ENCODE measurements around the gene NBEAL1.
"Not testable (repeated sequence)": the region's sequence is repeated elsewhere in the genome, so short reads cannot be mapped to it uniquely, and the experiment has no call there.

NBEAL1 gene

GRCh38 chr2:203043226-203043625, 28.6 kb downstream of the NBEAL1 start:
- Histone ChIP-seq H3K4me3 (ENCODE audit: low read length) (no peak overlapping the region), H3K4me1 (ENCODE audit: control insufficient read depth, insufficient read depth, low read length) (no peaks in the 10 kb centered on the region), H3K27ac (ENCODE audit: low read depth, low read length) (no peak overlapping the region), H3K36me3 (ENCODE audit: control insufficient read depth, insufficient read depth, low read length) (no peaks in the 10 kb centered on the region), H3K27me3 (ENCODE audit: control insufficient read depth, insufficient read depth, low read length) (no peaks in the 10 kb centered on the region), H3K9ac (ENCODE audit: low read length) (no peak overlapping the region)

- no peak overlapping the region for H3K27ac ChIP-seq (ENCODE audit: low read depth, low read length)
- no peaks in the 10 kb centered on the region for H3K36me3 ChIP-seq (ENCODE audit: control insufficient read depth, insufficient read depth, low read length)
Measured at GRCh38 chr2:203045867-203046266, 31.2 kb downstream of the NBEAL1 start.

GRCh38 chr2:203052539-203052938, 37.9 kb downstream of the NBEAL1 start:
- Histone ChIP-seq H3K27me3 (ENCODE audit: control insufficient read depth, insufficient read depth, low read length) (no peaks in the 10 kb centered on the region), H3K4me3 (ENCODE audit: low read length) (no peak overlapping the region), H3K9ac (ENCODE audit: low read length) (no peak overlapping the region), H3K27ac (ENCODE audit: low read depth, low read length) (no peak overlapping the region), H3K4me1 (ENCODE audit: control insufficient read depth, insufficient read depth, low read length) (no peaks in the 10 kb centered on the region), H3K36me3 (ENCODE audit: control insufficient read depth, insufficient read depth, low read length) (peaks cover 4% of the 10 kb centered on the region)

More at GRCh38 chr2:203045867-203046266, 31.2 kb downstream of the NBEAL1 start:
- Histone ChIP-seq H3K27me3 (ENCODE audit: control insufficient read depth, insufficient read depth, low read length) (no peaks in the 10 kb centered on the region), H3K4me1 (ENCODE audit: control insufficient read depth, insufficient read depth, low read length) (no peaks in the 10 kb centered on the region), H3K9ac (ENCODE audit: low read length) (no peak overlapping the region), H3K4me3 (ENCODE audit: low read length) (no peak overlapping the region)

- peaks cover 9% of the 10 kb centered on the region for H3K36me3 ChIP-seq (ENCODE audit: control insufficient read depth, insufficient read depth, low read length)
- no peaks in the 10 kb centered on the region for H3K27me3 ChIP-seq (ENCODE audit: control insufficient read depth, insufficient read depth, low read length)
- H3K9ac ChIP-seq (ENCODE audit: low read length): no peak overlapping the region
- no peaks in the 10 kb centered on the region for H3K4me1 ChIP-seq (ENCODE audit: control insufficient read depth, insufficient read depth, low read length)
- H3K27ac ChIP-seq (ENCODE audit: low read depth, low read length): no peak overlapping the region
- no peak overlapping the region for H3K4me3 ChIP-seq (ENCODE audit: low read length)
Measured at GRCh38 chr2:203059567-203060240, 45.0 kb downstream of the NBEAL1 start.

- Histone ChIP-seq H3K27me3 (ENCODE audit: control insufficient read depth, insufficient read depth, low read length) (no peaks in the 10 kb centered on the region), H3K27ac (ENCODE audit: low read depth, low read length) (no peak overlapping the region), H3K4me3 (ENCODE audit: low read length) (no peak overlapping the region), H3K9ac (ENCODE audit: low read length) (no peak overlapping the region), H3K36me3 (ENCODE audit: control insufficient read depth, insufficient read depth, low read length) (peaks cover 9% of the 10 kb centered on the region), H3K4me1 (ENCODE audit: control insufficient read depth, insufficient read depth, low read length) (no peaks in the 10 kb centered on the region)
Measured at GRCh38 chr2:203061346-203061745, 46.7 kb downstream of the NBEAL1 start.

GRCh38 chr2:203062126-203062525, 47.5 kb downstream of the NBEAL1 start:
- no peak overlapping the region for H3K4me3 ChIP-seq (ENCODE audit: low read length)
- peaks cover 9% of the 10 kb centered on the region for H3K36me3 ChIP-seq (ENCODE audit: control insufficient read depth, insufficient read depth, low read length)
- H3K27ac ChIP-seq (ENCODE audit: low read depth, low read length): no peak overlapping the region
- no peaks in the 10 kb centered on the region for H3K4me1 ChIP-seq (ENCODE audit: control insufficient read depth, insufficient read depth, low read length)
- H3K27me3 ChIP-seq (ENCODE audit: control insufficient read depth, insufficient read depth, low read length): no peaks in the 10 kb centered on the region
- H3K9ac ChIP-seq (ENCODE audit: low read length): no peak overlapping the region

- not testable (repeated sequence) for H3K9ac ChIP-seq (ENCODE audit: low read length); H3K4me1 ChIP-seq (ENCODE audit: control insufficient read depth, insufficient read depth, low read length); H3K36me3 ChIP-seq (ENCODE audit: control insufficient read depth, insufficient read depth, low read length); H3K4me3 ChIP-seq (ENCODE audit: low read length); H3K27me3 ChIP-seq (ENCODE audit: control insufficient read depth, insufficient read depth, low read length); H3K27ac ChIP-seq (ENCODE audit: low read depth, low read length)
Measured at GRCh38 chr2:203066519-203067091, 51.9 kb downstream of the NBEAL1 start.

GRCh38 chr2:203070701-203071100, 56.0 kb downstream of the NBEAL1 start:
- no peak overlapping the region for H3K9ac ChIP-seq (ENCODE audit: low read length)
- no peak overlapping the region for H3K27ac ChIP-seq (ENCODE audit: low read depth, low read length)
- H3K27me3 ChIP-seq (ENCODE audit: control insufficient read depth, insufficient read depth, low read length): no peaks in the 10 kb centered on the region
- peaks cover 4% of the 10 kb centered on the region for H3K36me3 ChIP-seq (ENCODE audit: control insufficient read depth, insufficient read depth, low read length)
- H3K4me3 ChIP-seq (ENCODE audit: low read length): no peak overlapping the region
- H3K4me1 ChIP-seq (ENCODE audit: control insufficient read depth, insufficient read depth, low read length): no peaks in the 10 kb centered on the region

- no peak overlapping the region for H3K4me3 ChIP-seq (ENCODE audit: low read length)
- H3K27ac ChIP-seq (ENCODE audit: low read depth, low read length): no peak overlapping the region
- H3K9ac ChIP-seq (ENCODE audit: low read length): no peak overlapping the region
- peaks cover 4% of the 10 kb centered on the region for H3K36me3 ChIP-seq (ENCODE audit: control insufficient read depth, insufficient read depth, low read length)
- H3K27me3 ChIP-seq (ENCODE audit: control insufficient read depth, insufficient read depth, low read length): no peaks in the 10 kb centered on the region
- no peaks in the 10 kb centered on the region for H3K4me1 ChIP-seq (ENCODE audit: control insufficient read depth, insufficient read depth, low read length)
Measured at GRCh38 chr2:203071148-203071547, 56.5 kb downstream of the NBEAL1 start.

- no peak overlapping the region for H3K27ac ChIP-seq (ENCODE audit: low read depth, low read length)
- no peaks in the 10 kb centered on the region for H3K27me3 ChIP-seq (ENCODE audit: control insufficient read depth, insufficient read depth, low read length)
- H3K4me1 ChIP-seq (ENCODE audit: control insufficient read depth, insufficient read depth, low read length): no peaks in the 10 kb centered on the region
- H3K4me3 ChIP-seq (ENCODE audit: low read length): no peak overlapping the region
- H3K9ac ChIP-seq (ENCODE audit: low read length): no peak overlapping the region
- peaks cover 4% of the 10 kb centered on the region for H3K36me3 ChIP-seq (ENCODE audit: control insufficient read depth, insufficient read depth, low read length)
Measured at GRCh38 chr2:203072371-203072770, 57.7 kb downstream of the NBEAL1 start.

- Histone ChIP-seq H3K4me3 (ENCODE audit: low read length) (no peak overlapping the region), H3K9ac (ENCODE audit: low read length) (no peak overlapping the region), H3K36me3 (ENCODE audit: control insufficient read depth, insufficient read depth, low read length) (no peaks in the 10 kb centered on the region), H3K27me3 (ENCODE audit: control insufficient read depth, insufficient read depth, low read length) (no peaks in the 10 kb centered on the region), H3K4me1 (ENCODE audit: control insufficient read depth, insufficient read depth, low read length) (no peaks in the 10 kb centered on the region), H3K27ac (ENCODE audit: low read depth, low read length) (no peak overlapping the region)
Measured at GRCh38 chr2:203077451-203077850, 62.8 kb downstream of the NBEAL1 start.

GRCh38 chr2:203080447-203081045, 65.9 kb downstream of the NBEAL1 start:
- H3K36me3 ChIP-seq (ENCODE audit: control insufficient read depth, insufficient read depth, low read length): no peaks in the 10 kb centered on the region
- no peaks in the 10 kb centered on the region for H3K4me1 ChIP-seq (ENCODE audit: control insufficient read depth, insufficient read depth, low read length)
- no peak overlapping the region for H3K27ac ChIP-seq (ENCODE audit: low read depth, low read length)

GRCh38 chr2:203083328-203083727, 68.7 kb downstream of the NBEAL1 start:
- H3K4me3 ChIP-seq (ENCODE audit: low read length): no peak overlapping the region
- H3K4me1 ChIP-seq (ENCODE audit: control insufficient read depth, insufficient read depth, low read length): no peaks in the 10 kb centered on the region
- H3K9ac ChIP-seq (ENCODE audit: low read length): no peak overlapping the region
- no peaks in the 10 kb centered on the region for H3K27me3 ChIP-seq (ENCODE audit: control insufficient read depth, insufficient read depth, low read length)
- no peak overlapping the region for H3K27ac ChIP-seq (ENCODE audit: low read depth, low read length)
- H3K36me3 ChIP-seq (ENCODE audit: control insufficient read depth, insufficient read depth, low read length): no peaks in the 10 kb centered on the region

More at GRCh38 chr2:203080447-203081045, 65.9 kb downstream of the NBEAL1 start:
- Histone ChIP-seq H3K9ac (ENCODE audit: low read length) (no peak overlapping the region), H3K27me3 (ENCODE audit: control insufficient read depth, insufficient read depth, low read length) (no peaks in the 10 kb centered on the region), H3K4me3 (ENCODE audit: low read length) (no peak overlapping the region)
